Keratinocyte (primary cell): ENCODE data around the gene C16orf54. TPM values are rescaled to one million over a fixed set of nuclear protein-coding genes. Genes with fewer than 3 reads are reported as not detected.
"Not testable (repeated sequence)": the region's sequence is repeated elsewhere in the genome, so short reads cannot be mapped to it uniquely, and the experiment has no call there.

ENCODE experiments used
- DNase-seq: peaks from one replicate; pipeline ENCODE4 v3.0.0-alpha.2; 2011; ENCODE audit warnings: low read depth, missing footprints, low spot score
- FAIRE-seq: peaks from 2 replicates; lab custom pipeline; 2011; peaks lifted over from hg19 to GRCh38; lab: Jason Lieb, UNC
- H2AFZ ChIP-seq: 2 replicates; pipeline ENCODE4 v1.6.0; 2012; ENCODE audit warnings: low read length, control low read depth, inconsistent platforms; ENCODE audit not compliant: control insufficient read depth
- H3K27ac ChIP-seq: 2 replicates; pipeline ENCODE4 v1.5.1; 2011; ENCODE audit warnings: low read length; ENCODE audit not compliant: control insufficient read depth, insufficient read depth
- H3K27me3 ChIP-seq: 3 replicates; pipeline ENCODE4 v1.6.0; 2011; ENCODE audit warnings: low read length; ENCODE audit not compliant: control insufficient read depth, insufficient read depth; ENCODE audit errors: extremely low read depth
- H3K36me3 ChIP-seq, 2 experiments: 2 replicates in 1 of 2; 3 replicates in 1 of 2; pipeline ENCODE4 v1.5.1; 2011; ENCODE audit warnings: low read length in 2 of 2, mild to moderate bottlenecking in 1 of 2; ENCODE audit not compliant: control insufficient read depth in 2 of 2, insufficient read depth in 2 of 2; ENCODE audit errors: extremely low read depth in 1 of 2
- H3K4me1 ChIP-seq: 3 replicates; pipeline ENCODE4 v1.5.1; 2011; ENCODE audit warnings: low read length; ENCODE audit not compliant: control insufficient read depth, insufficient read depth; ENCODE audit errors: extremely low read depth
- H3K4me2 ChIP-seq: 3 replicates; pipeline ENCODE4 v1.6.0; 2011; ENCODE audit warnings: low read depth, low read length; ENCODE audit not compliant: control insufficient read depth, insufficient read depth; ENCODE audit errors: extremely low read depth
- H3K4me3 ChIP-seq, 3 experiments: fragments of 200-600 bp in 1 of 3; sonication (generic) in 1 of 3; 2 replicates in 2 of 3; 3 replicates in 1 of 3; pipeline ENCODE4 v1.5.1; 2011 to 2016; ENCODE audit warnings: low read length in 3 of 3, mild to moderate bottlenecking in 3 of 3, control low read depth in 2 of 3, inconsistent platforms in 1 of 3, low read depth in 1 of 3, mixed read lengths in 1 of 3, mixed run types in 1 of 3, moderate library complexity in 1 of 3; ENCODE audit not compliant: control insufficient read depth in 2 of 3, insufficient read depth in 2 of 3; ENCODE audit errors: extremely low read depth in 1 of 3
- H3K79me2 ChIP-seq: 2 replicates; pipeline ENCODE4 v1.6.0; 2012; ENCODE audit warnings: low read length; ENCODE audit not compliant: control insufficient read depth, insufficient read depth
- H3K9ac ChIP-seq: 3 replicates; pipeline ENCODE4 v1.6.0; 2011; ENCODE audit warnings: low read length; ENCODE audit not compliant: control insufficient read depth, insufficient read depth; ENCODE audit errors: extremely low read depth
- H3K9me1 ChIP-seq: 3 replicates; pipeline ENCODE4 v1.6.0; 2011; ENCODE audit warnings: low read length; ENCODE audit not compliant: control insufficient read depth, insufficient read depth; ENCODE audit errors: extremely low read depth
- H3K9me3 ChIP-seq: 2 replicates; pipeline ENCODE4 v1.5.1; 2012; ENCODE audit warnings: low read depth, low read length; ENCODE audit not compliant: control insufficient read depth
- H4K20me1 ChIP-seq: 3 replicates; pipeline ENCODE4 v1.6.0; 2011; ENCODE audit warnings: low read length; ENCODE audit not compliant: control insufficient read depth, insufficient read depth; ENCODE audit errors: extremely low read depth
- CTCF ChIP-seq, 3 experiments: IDR thresholded peaks in 1 of 3; conservative IDR thresholded peaks in 1 of 3; optimal IDR thresholded peaks in 1 of 3; 2 replicates in 2 of 3; 3 replicates in 1 of 3; pipeline versions ENCODE3 to v1.5.1; 2011; ENCODE audit warnings: low read length in 3 of 3, mild to moderate bottlenecking in 3 of 3, moderate library complexity in 2 of 3, control low read depth in 1 of 3, inconsistent platforms in 1 of 3; ENCODE audit not compliant: insufficient read depth in 2 of 3; ENCODE audit errors: extremely low read depth in 1 of 3
- EZH2 ChIP-seq: IDR thresholded peaks from one replicate; pipeline ENCODE4 v1.6.1; 2012; ENCODE audit warnings: inconsistent platforms, mild to moderate bottlenecking, low read length, moderate library complexity
- dilution Hi-C: fragments of 300-500 bp; cut with MboI; formaldehyde crosslinking; loops from one replicate; pipeline ENCODE4 v1.7.0; 2020; ENCODE audit warnings: low sequenced_read_pairs; ENCODE audit not compliant: extremely low pct_ligation_motif_present
- polyA plus RNA-seq, 5 experiments: library from polyadenylated mRNA; depleted of rRNA in 3 of 5; stranded (reverse) in 3 of 5; stranded (forward) in 1 of 5; unstranded in 1 of 5; fragments of >200 nt; gene quantifications; 1 replicate in 1 of 5; 2 replicates in 3 of 5; 3 replicates in 1 of 5; pipeline versions ENCODE4 v1.2.1 to v1.2.3, GENCODE V29; 2011 to 2012; ENCODE audit warnings: missing spikeins in 2 of 5, low read depth in 1 of 5, low replicate concordance in 1 of 5

C16orf54 gene
- polyA plus RNA-seq, 1 donor (not counting 4 experiments of a cell fraction or from before 2014, with no cell fraction given), result not detected

DNA sequence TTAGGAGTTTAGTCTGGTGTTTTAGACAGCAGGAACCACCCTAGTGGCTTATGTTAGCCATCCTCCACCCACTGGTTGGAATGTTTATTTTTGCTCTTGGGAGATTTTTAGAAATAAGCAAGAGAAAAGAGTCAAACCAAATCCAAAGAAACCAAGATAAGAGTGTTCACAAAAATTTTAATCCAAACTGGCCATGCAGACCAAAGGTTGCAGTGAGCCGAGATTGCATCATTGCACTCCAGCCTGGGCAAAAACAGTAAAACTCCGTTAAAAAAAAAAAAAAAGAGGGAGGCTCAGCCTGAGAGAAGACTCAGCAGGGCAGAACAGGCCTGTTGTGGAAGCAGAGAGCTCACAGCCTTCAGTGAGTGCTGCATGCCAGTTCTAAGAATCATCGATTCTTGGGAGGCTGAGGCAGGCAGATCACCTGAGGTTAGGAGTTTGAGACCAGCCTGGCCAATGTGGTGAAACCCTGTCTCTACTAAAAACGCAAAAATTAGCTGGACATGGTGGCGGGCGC lies 12.2 kb upstream of the C16orf54 start:
- H3K9me1 ChIP-seq, result no peaks in the 10 kb centered on the region
- no peak overlapping the region for H2AFZ ChIP-seq
- H3K9ac ChIP-seq, result no peak overlapping the region
- TF ChIP-seq EZH2 (no peak), CTCF (optimal IDR thresholded peaks at IDR 0.05 in 1 of 3, IDR thresholded peaks at IDR 0.05 in 1 of 3, conservative IDR thresholded peaks at IDR 0.05 in 1 of 3; ENCODE audit: extremely low read depth in 1 of 3, insufficient read depth in 2 of 3, low read length in 3 of 3) (no peak)
- H3K4me1 ChIP-seq, result no peaks in the 10 kb centered on the region
- H3K9me3 ChIP-seq, result no peaks in the 10 kb centered on the region
- DNase-seq, result no peak
- no peak overlapping the region for H3K4me3 ChIP-seq
- H3K36me3 ChIP-seq, result no peaks in the 10 kb centered on the region
- H3K27ac ChIP-seq, result no peak overlapping the region
- FAIRE-seq, result no peak
- H3K27me3 ChIP-seq, result no peaks in the 10 kb centered on the region
- H3K79me2 ChIP-seq, result no peaks in the 10 kb centered on the region
- no peaks in the 10 kb centered on the region for H4K20me1 ChIP-seq
- H3K4me2 ChIP-seq, result no peak overlapping the region
- dilution Hi-C loops, result no loop called here

- H3K79me2 ChIP-seq, H3K36me3 ChIP-seq, H3K9me1 ChIP-seq, H4K20me1 ChIP-seq, H3K4me3 ChIP-seq, H3K9ac ChIP-seq, dilution Hi-C loops, H2AFZ ChIP-seq, H3K9me3 ChIP-seq, H3K4me1 ChIP-seq, H3K27ac ChIP-seq, DNase-seq, FAIRE-seq, H3K27me3 ChIP-seq, H3K4me2 ChIP-seq: not testable (repeated sequence)
These were observed 11.3 kb upstream of the C16orf54 start for GRCh38 chr16:29757086-29757485.

GRCh38 chr16:29756654-29757053 lies 10.9 kb upstream of the C16orf54 start:
- Histone ChIP-seq H3K79me2 (no peaks in the 10 kb centered on the region), H3K27ac (no peak overlapping the region), H3K9me3 (no peaks in the 10 kb centered on the region), H3K36me3 (no peaks in the 10 kb centered on the region), H2AFZ (no peak overlapping the region), H3K4me3 (no peak overlapping the region), H3K9me1 (no peaks in the 10 kb centered on the region), H3K27me3 (no peaks in the 10 kb centered on the region), H4K20me1 (no peaks in the 10 kb centered on the region), H3K9ac (no peak overlapping the region), H3K4me2 (no peak overlapping the region), H3K4me1 (no peaks in the 10 kb centered on the region)
- DNase-seq, result no peak
- FAIRE-seq, result no peak
- dilution Hi-C loops, result no loop called here
- TF ChIP-seq EZH2 (no peak), CTCF (optimal IDR thresholded peaks at IDR 0.05 in 1 of 3, IDR thresholded peaks at IDR 0.05 in 1 of 3, conservative IDR thresholded peaks at IDR 0.05 in 1 of 3; ENCODE audit: extremely low read depth in 1 of 3, insufficient read depth in 2 of 3, low read length in 3 of 3) (no peak)
